Neural cell (in vitro differentiated cells): ENCODE data around the gene AMFR. TPM values are rescaled to one million over a fixed set of nuclear protein-coding genes. Genes with fewer than 3 reads are reported as not detected.

ENCODE experiments used
- H2AFZ ChIP-seq: fragments of 200-600, 300-800 bp; sonication (generic), shearing (Covaris generic); 2 replicates; pipeline ENCODE4 v1.6.0; 2014; ENCODE audit warnings: low read depth, mild to moderate bottlenecking, antibody characterized with exemption, low read length, moderate library complexity
- H3F3A ChIP-seq: fragments of 200-600 bp; shearing (Covaris generic); 2 replicates; pipeline ENCODE4 v1.6.1; 2016; ENCODE audit warnings: mild to moderate bottlenecking, moderate library complexity, mixed read lengths, antibody characterized with exemption, low read length; ENCODE audit not compliant: insufficient read depth, poor library complexity, severe bottlenecking
- H3K27ac ChIP-seq: fragments of 200-600, 300-800 bp; sonication (generic), shearing (Covaris generic); 2 replicates; pipeline ENCODE4 v1.5.1; 2014; ENCODE audit warnings: mild to moderate bottlenecking, low read length, moderate library complexity
- H3K27me3 ChIP-seq: fragments of 300-800, 200-600 bp; sonication (generic), shearing (Covaris generic); 2 replicates; pipeline ENCODE4 v1.6.0; 2014; ENCODE audit warnings: mild to moderate bottlenecking, low read depth, low read length, moderate library complexity; ENCODE audit not compliant: insufficient read depth
- H3K36me3 ChIP-seq: fragments of 300-800, 200-600 bp; sonication (generic), shearing (Covaris generic); 2 replicates; pipeline ENCODE4 v1.5.1; 2014; ENCODE audit warnings: mild to moderate bottlenecking, antibody characterized with exemption, low read length, moderate library complexity; ENCODE audit not compliant: insufficient read depth
- H3K4me2 ChIP-seq: fragments of 300-800, 200-600 bp; sonication (generic), shearing (Covaris generic); 2 replicates; pipeline ENCODE4 v1.6.0; 2014; ENCODE audit warnings: mild to moderate bottlenecking, low read length
- H3K4me3 ChIP-seq: fragments of 300-800, 200-600 bp; sonication (generic), shearing (Covaris generic); 2 replicates; pipeline ENCODE4 v1.5.1; 2014; ENCODE audit warnings: mild to moderate bottlenecking, low read length, moderate library complexity
- H3K79me2 ChIP-seq: fragments of 200-600 bp; shearing (Covaris generic); replicated peaks from 2 replicates; pipeline ENCODE4 v1.6.0; 2014; ENCODE audit warnings: mild to moderate bottlenecking, low read length, moderate library complexity; ENCODE audit not compliant: insufficient read depth
- H3K9ac ChIP-seq: fragments of 300-800, 200-600 bp; sonication (generic), shearing (Covaris generic); 2 replicates; pipeline ENCODE4 v1.6.1; 2016; ENCODE audit warnings: mild to moderate bottlenecking, low read length, mixed read lengths
- H3K9me2 ChIP-seq: fragments of 200-600 bp; shearing (Covaris generic); 2 replicates; pipeline ENCODE4 v1.6.1; 2016; ENCODE audit warnings: mild to moderate bottlenecking, low read length, mixed read lengths; ENCODE audit not compliant: insufficient read depth
- H3K9me3 ChIP-seq: fragments of 200-600, 300-800 bp; sonication (generic), shearing (Covaris generic); 2 replicates; pipeline ENCODE4 v1.6.1; 2016; ENCODE audit warnings: mild to moderate bottlenecking, mixed run types, low read length, moderate library complexity, mixed read lengths
- H4K20me1 ChIP-seq: fragments of 200-600 bp; shearing (Covaris generic); 2 replicates; pipeline ENCODE4 v1.6.1; 2016; ENCODE audit warnings: mild to moderate bottlenecking, mixed run types; ENCODE audit not compliant: insufficient read depth
- CTCF ChIP-seq: fragments of 450-650 bp; IDR thresholded peaks from 2 replicates; pipeline ENCODE4 v1.5.1; 2014; ENCODE audit warnings: antibody characterized with exemption, mild to moderate bottlenecking, moderate library complexity; ENCODE audit not compliant: poor library complexity, severe bottlenecking
- EP300 ChIP-seq: fragments of 450-650 bp; conservative IDR thresholded peaks from 2 replicates; pipeline ENCODE4 v1.6.1; 2014; ENCODE audit warnings: antibody characterized with exemption, mild to moderate bottlenecking, moderate library complexity; ENCODE audit not compliant: poor library complexity, severe bottlenecking
- EZH2 ChIP-seq: fragments of 200-600, 300-800 bp; shearing (Covaris generic), sonication (generic); IDR thresholded peaks from 2 replicates; pipeline ENCODE4 v1.6.1; 2014; ENCODE audit warnings: antibody characterized with exemption, low read length, borderline replicate concordance, mild to moderate bottlenecking; ENCODE audit not compliant: insufficient read depth, poor library complexity, severe bottlenecking
- POLR2AphosphoS5 ChIP-seq: IDR thresholded peaks from 2 replicates; pipeline ENCODE4 v1.6.1; 2012
- RAD21 ChIP-seq: fragments of 450-650 bp; conservative IDR thresholded peaks from 2 replicates; pipeline ENCODE4 v1.6.1; 2014; ENCODE audit warnings: antibody characterized with exemption, mild to moderate bottlenecking, moderate library complexity
- SMC3 ChIP-seq: fragments of 450-650 bp; conservative IDR thresholded peaks from 2 replicates; pipeline ENCODE4 v1.6.1; 2014; ENCODE audit warnings: antibody characterized with exemption, mild to moderate bottlenecking, moderate library complexity; ENCODE audit not compliant: poor library complexity
- polyA plus RNA-seq: library from polyadenylated mRNA; depleted of rRNA; stranded (reverse); fragments of >200 nt; gene quantifications from 2 replicates; pipeline ENCODE4 v1.2.3, GENCODE V29; 2014

Gene AMFR
- polyA plus RNA-seq, 1 donor from 2014 or later: 101 TPM

DNA sequence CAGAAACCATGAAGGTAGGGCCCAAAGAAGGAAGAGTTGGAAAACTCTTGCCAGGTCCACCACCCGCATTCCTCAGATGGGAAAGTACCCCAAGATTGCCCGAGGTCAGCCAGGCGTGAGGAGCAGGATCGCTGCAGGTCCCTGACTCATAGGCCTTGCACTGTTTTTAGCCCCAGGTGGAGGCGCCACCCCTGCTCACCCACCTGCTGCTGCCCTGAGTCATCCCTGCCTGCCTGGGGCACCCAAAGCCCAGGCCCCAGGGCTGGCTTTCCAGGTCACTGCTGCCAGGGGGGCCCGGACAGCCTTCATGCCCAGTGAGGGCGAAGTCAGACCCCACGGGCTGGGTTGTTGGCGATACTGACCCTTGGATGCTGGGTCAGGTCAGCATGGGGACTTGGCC is 100.9 kb downstream of the AMFR start:
- TF ChIP-seq EZH2: no peak
- Histone ChIP-seq H3K9me2 (no peaks in the 10 kb centered on the region), H2AFZ (no peak overlapping the region)

DNA sequence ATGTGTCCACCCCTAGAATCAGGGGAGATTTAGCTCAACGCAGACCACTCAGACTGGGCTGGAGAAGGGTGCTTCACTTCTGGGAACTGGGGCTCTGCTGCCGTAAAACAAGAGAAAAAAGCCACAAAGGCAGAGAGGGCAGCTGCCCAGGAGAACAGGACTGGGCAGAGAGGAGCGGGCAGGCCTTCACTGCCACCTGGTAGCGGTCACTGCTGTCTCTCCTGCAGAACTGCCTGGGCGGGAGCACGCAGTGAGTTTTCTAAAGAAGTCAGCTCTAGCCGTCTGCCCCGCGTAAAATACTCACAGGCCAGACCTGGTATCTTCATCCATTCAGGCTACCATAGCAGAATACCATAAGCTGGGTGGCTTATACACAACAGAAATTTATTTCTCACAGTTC is 103.8 kb downstream of the AMFR start:
- no peak overlapping the region for H3K4me2 ChIP-seq
- peaks cover 4% of the 10 kb centered on the region for H3K36me3 ChIP-seq
- H3K27ac ChIP-seq: no peak overlapping the region
- H3K4me3 ChIP-seq: no peak overlapping the region
- peaks cover 3% of the 10 kb centered on the region for H4K20me1 ChIP-seq
- no peaks in the 10 kb centered on the region for H3K9me2 ChIP-seq
- no peaks in the 10 kb centered on the region for H3K27me3 ChIP-seq
- no peak overlapping the region for H2AFZ ChIP-seq
- no peaks in the 10 kb centered on the region for H3K79me2 ChIP-seq
- H3K9ac ChIP-seq: no peak overlapping the region
- TF ChIP-seq CTCF (no peak), EZH2 (no peak), POLR2AphosphoS5 (no peak), SMC3 (no peak), EP300 (no peak)
- H3K9me3 ChIP-seq: no peaks in the 10 kb centered on the region
- H3F3A ChIP-seq: no peaks in the 10 kb centered on the region

More for the DNA sequence above, 100.9 kb downstream of the AMFR start:
- H3K4me3 ChIP-seq: no peak overlapping the region
- H3F3A ChIP-seq: no peaks in the 10 kb centered on the region
- no peaks in the 10 kb centered on the region for H3K9me3 ChIP-seq
- no peaks in the 10 kb centered on the region for H3K79me2 ChIP-seq
- no peaks in the 10 kb centered on the region for H4K20me1 ChIP-seq
- no peak overlapping the region for H3K4me2 ChIP-seq
- no peak overlapping the region for H3K9ac ChIP-seq
- H3K27me3 ChIP-seq: no peaks in the 10 kb centered on the region
- peaks cover 10% of the 10 kb centered on the region for H3K36me3 ChIP-seq
- H3K27ac ChIP-seq: no peak overlapping the region

GRCh38 chr16:56320811-56321558 is 104.4 kb downstream of the AMFR start:
- Histone ChIP-seq H3F3A (no peaks in the 10 kb centered on the region), H4K20me1 (peaks cover 3% of the 10 kb centered on the region), H3K36me3 (peaks cover 4% of the 10 kb centered on the region), H3K27me3 (no peaks in the 10 kb centered on the region), H3K27ac (no peak overlapping the region), H3K9me3 (no peaks in the 10 kb centered on the region), H3K4me2 (no peak overlapping the region), H3K9ac (no peak overlapping the region), H3K4me3 (no peak overlapping the region), H3K9me2 (no peaks in the 10 kb centered on the region), H3K79me2 (no peaks in the 10 kb centered on the region), H2AFZ (no peak overlapping the region)
- TF ChIP-seq POLR2AphosphoS5 (no peak), SMC3 (no peak), RAD21 (no peak)

DNA sequence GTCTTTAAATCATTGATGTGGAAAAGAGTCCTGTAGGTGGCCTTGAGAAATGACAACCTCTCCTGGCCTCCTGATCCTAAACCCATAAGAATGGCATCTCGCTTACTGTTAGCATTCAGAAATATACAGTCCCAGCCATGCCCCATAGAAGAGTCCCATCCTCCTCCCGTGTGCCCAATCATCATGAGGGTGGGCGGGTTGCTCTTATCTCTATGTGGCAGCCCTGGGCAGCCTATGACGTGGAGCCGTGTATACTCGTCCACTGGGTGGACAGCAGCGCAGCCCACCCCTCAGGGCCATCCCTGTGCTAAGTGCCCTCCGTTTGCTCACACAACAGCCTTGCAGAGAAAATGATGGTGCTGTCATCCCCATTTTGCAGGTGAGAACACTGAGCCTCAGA is 105.3 kb downstream of the AMFR start:
- no peak for TF ChIP-seq POLR2AphosphoS5
- no peak for TF ChIP-seq SMC3
- Histone ChIP-seq H3K9me2 (no peaks in the 10 kb centered on the region), H3K9ac (no peak overlapping the region), H3K9me3 (no peaks in the 10 kb centered on the region), H3K4me2 (no peak overlapping the region), H2AFZ (no peak overlapping the region), H3K4me3 (no peak overlapping the region), H4K20me1 (peaks cover 3% of the 10 kb centered on the region), H3K79me2 (no peaks in the 10 kb centered on the region), H3F3A (no peaks in the 10 kb centered on the region), H3K36me3 (peaks cover 4% of the 10 kb centered on the region), H3K27me3 (no peaks in the 10 kb centered on the region), H3K27ac (no peak overlapping the region)
